Loucy (cell line): Measurements from ENCODE around the gene CSAD.
"Not testable (repeated sequence)": the region's sequence is repeated elsewhere in the genome, so short reads cannot be mapped to it uniquely, and the experiment has no call there.

Experiments used
- H2AFZ ChIP-seq: fragments of 200-600 bp; sonication (generic); 2 replicates; pipeline ENCODE4 v1.6.0; 2016; ENCODE audit warnings: antibody characterized with exemption, mild to moderate bottlenecking, low read length, moderate library complexity
- H3F3A ChIP-seq: fragments of 200-600 bp; 2 replicates; pipeline ENCODE4 v1.6.0; 2016; ENCODE audit warnings: antibody characterized with exemption, low read depth, mild to moderate bottlenecking
- H3K27me3 ChIP-seq: fragments of 200-600 bp; sonication (generic); 2 replicates; pipeline ENCODE4 v1.6.1; 2014; ENCODE audit warnings: low read length, mild to moderate bottlenecking; ENCODE audit not compliant: insufficient read depth, poor library complexity, severe bottlenecking
- H3K36me3 ChIP-seq: fragments of 200-600 bp; sonication (generic); 2 replicates; pipeline ENCODE4 v1.6.1; 2016; ENCODE audit warnings: low read length; ENCODE audit not compliant: insufficient read depth
- H3K4me1 ChIP-seq: fragments of 200-600 bp; sonication (generic); 2 replicates; pipeline ENCODE4 v1.5.1; 2014; ENCODE audit warnings: low read length, mild to moderate bottlenecking; ENCODE audit not compliant: insufficient read depth, poor library complexity, severe bottlenecking
- H3K4me2 ChIP-seq: fragments of 200-600 bp; sonication (generic); 2 replicates; pipeline ENCODE4 v1.6.0; 2014; ENCODE audit warnings: antibody characterized with exemption, low read length, low read depth, mild to moderate bottlenecking; ENCODE audit not compliant: poor library complexity, severe bottlenecking
- H3K4me3 ChIP-seq: fragments of 200-600 bp; sonication (generic); 2 replicates; pipeline ENCODE4 v1.5.1; 2014; ENCODE audit warnings: low read length, mild to moderate bottlenecking, mixed read lengths; ENCODE audit not compliant: poor library complexity, severe bottlenecking
- H3K79me2 ChIP-seq: fragments of 200-600 bp; sonication (generic); 2 replicates; pipeline ENCODE4 v1.6.1; 2014; ENCODE audit warnings: low read length; ENCODE audit not compliant: insufficient read depth
- H3K9ac ChIP-seq: fragments of 200-600 bp; sonication (generic); 2 replicates; pipeline ENCODE4 v1.6.0; 2014; ENCODE audit warnings: mild to moderate bottlenecking, low read depth, low read length, moderate library complexity; ENCODE audit not compliant: poor library complexity, severe bottlenecking
- H3K9me2 ChIP-seq: fragments of 200-600 bp; sonication (generic); replicated peaks from 2 replicates; pipeline ENCODE4 v1.6.1; 2016; ENCODE audit warnings: low read depth, low read length, mixed read lengths
- H3K9me3 ChIP-seq: fragments of 200-600 bp; sonication (generic); 2 replicates; pipeline ENCODE4 v1.6.1; 2014; ENCODE audit warnings: mild to moderate bottlenecking, antibody characterized with exemption, low read length, low read depth; ENCODE audit not compliant: insufficient read depth
- H4K20me1 ChIP-seq: fragments of 200-600 bp; sonication (generic); 2 replicates; pipeline ENCODE4 v1.6.0; 2014; ENCODE audit warnings: antibody characterized with exemption, low read length, mild to moderate bottlenecking; ENCODE audit not compliant: insufficient read depth, poor library complexity, severe bottlenecking
- EZH2phosphoT487 ChIP-seq: fragments of 200-600 bp; IDR thresholded peaks from 2 replicates; pipeline ENCODE4 v1.6.1; 2018; ENCODE audit warnings: antibody characterized with exemption, mild to moderate bottlenecking, moderate library complexity, borderline replicate concordance
- TF ChIP-seq, protein P1 (sequence below): fragments of 200-600 bp; sonication (generic); conservative IDR thresholded peaks from 2 replicates; pipeline ENCODE4 v1.5.1; 2014; ENCODE audit warnings: mild to moderate bottlenecking, antibody characterized with exemption, low read length

CSAD gene

DNA sequence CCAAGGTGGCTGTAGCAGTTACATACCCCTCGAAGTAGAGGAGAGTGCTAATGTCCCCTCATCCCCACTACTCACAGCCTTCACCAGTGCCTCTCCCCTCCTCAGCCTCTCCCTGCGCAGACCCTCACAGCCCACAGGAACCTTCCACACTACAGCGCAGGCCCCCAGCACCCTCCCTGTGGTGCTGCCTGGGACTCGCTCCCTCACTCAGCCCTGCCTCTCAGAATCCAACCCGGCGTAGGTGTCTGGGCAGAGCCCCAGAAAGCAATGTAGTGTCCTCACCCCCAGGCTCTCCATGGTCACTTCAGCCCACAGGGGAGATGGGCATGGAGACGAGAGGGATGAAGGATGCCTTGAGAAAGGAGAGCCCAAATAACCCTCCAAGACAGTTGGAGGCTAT is 11.1 kb downstream of the CSAD start:
- no peaks in the 10 kb centered on the region for H3K4me1 ChIP-seq
- H3K27me3 ChIP-seq: no peaks in the 10 kb centered on the region
- H3K4me3 ChIP-seq: no peak overlapping the region
- no peaks in the 10 kb centered on the region for H4K20me1 ChIP-seq
- H3K79me2 ChIP-seq: no peaks in the 10 kb centered on the region
- no peaks in the 10 kb centered on the region for H3K9me3 ChIP-seq
- H3K4me2 ChIP-seq: no peak overlapping the region
- no peaks in the 10 kb centered on the region for H3F3A ChIP-seq
- no peak overlapping the region for H2AFZ ChIP-seq
- no peaks in the 10 kb centered on the region for H3K36me3 ChIP-seq
- no peak for TF ChIP-seq EZH2phosphoT487
- TF ChIP-seq, protein P1, sequence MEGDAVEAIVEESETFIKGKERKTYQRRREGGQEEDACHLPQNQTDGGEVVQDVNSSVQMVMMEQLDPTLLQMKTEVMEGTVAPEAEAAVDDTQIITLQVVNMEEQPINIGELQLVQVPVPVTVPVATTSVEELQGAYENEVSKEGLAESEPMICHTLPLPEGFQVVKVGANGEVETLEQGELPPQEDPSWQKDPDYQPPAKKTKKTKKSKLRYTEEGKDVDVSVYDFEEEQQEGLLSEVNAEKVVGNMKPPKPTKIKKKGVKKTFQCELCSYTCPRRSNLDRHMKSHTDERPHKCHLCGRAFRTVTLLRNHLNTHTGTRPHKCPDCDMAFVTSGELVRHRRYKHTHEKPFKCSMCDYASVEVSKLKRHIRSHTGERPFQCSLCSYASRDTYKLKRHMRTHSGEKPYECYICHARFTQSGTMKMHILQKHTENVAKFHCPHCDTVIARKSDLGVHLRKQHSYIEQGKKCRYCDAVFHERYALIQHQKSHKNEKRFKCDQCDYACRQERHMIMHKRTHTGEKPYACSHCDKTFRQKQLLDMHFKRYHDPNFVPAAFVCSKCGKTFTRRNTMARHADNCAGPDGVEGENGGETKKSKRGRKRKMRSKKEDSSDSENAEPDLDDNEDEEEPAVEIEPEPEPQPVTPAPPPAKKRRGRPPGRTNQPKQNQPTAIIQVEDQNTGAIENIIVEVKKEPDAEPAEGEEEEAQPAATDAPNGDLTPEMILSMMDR: no peak
- no peak overlapping the region for H3K9ac ChIP-seq
- H3K9me2 ChIP-seq: no peaks in the 10 kb centered on the region

DNA sequence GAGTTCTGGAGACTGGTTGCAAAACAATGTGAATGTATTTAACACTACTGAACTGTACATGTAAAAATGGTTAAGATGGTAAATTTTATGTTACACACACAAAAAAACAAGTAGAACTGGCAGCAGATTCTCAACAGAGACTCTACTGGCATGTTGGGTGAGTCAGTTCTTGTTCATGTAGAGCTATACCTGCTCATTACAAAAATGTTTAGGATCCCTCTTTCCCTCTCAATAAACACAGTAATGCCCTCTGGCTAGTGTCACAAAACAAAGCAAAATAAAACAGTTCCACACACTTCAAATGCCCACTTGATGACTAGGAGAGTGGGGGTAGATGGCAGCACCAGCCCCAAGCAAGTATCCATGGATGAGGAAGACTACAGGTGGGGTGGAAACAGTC is 13.9 kb downstream of the CSAD start:
- H3F3A ChIP-seq: no peaks in the 10 kb centered on the region
- TF ChIP-seq, protein P1: no peak
- TF ChIP-seq EZH2phosphoT487: no peak
- H3K9me2 ChIP-seq: no peaks in the 10 kb centered on the region
- H3K36me3 ChIP-seq: no peaks in the 10 kb centered on the region
- H3K79me2 ChIP-seq: no peaks in the 10 kb centered on the region
- H3K9ac ChIP-seq: no peak overlapping the region
- H4K20me1 ChIP-seq: no peaks in the 10 kb centered on the region
- no peaks in the 10 kb centered on the region for H3K27me3 ChIP-seq
- H2AFZ ChIP-seq: no peak overlapping the region
- no peaks in the 10 kb centered on the region for H3K4me1 ChIP-seq
- H3K4me3 ChIP-seq: no peak overlapping the region
- no peaks in the 10 kb centered on the region for H3K9me3 ChIP-seq
- H3K4me2 ChIP-seq: no peak overlapping the region

DNA sequence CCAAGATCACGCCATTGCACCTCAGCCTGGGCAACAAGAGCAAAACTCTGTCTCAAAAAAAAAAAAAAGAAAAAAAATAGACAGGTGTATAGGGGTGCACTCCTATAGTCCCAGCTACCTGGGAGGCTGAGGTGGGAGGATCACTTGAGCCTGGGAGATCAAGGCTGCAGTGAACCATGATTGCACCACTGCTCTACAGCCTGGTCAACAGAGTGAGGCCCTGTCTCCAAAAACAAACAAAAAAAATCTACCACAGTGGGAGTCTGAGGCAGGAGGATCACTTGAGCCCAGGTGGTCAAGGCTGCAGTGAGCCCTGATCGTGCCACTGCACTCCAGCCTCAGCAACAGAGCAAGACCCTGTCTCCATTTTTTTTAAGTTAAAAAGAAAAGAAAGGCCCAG is 17.7 kb downstream of the CSAD start:
- H3K9ac ChIP-seq, H3K4me3 ChIP-seq, H2AFZ ChIP-seq, H4K20me1 ChIP-seq, H3K79me2 ChIP-seq, H3F3A ChIP-seq, H3K36me3 ChIP-seq, H3K9me3 ChIP-seq, H3K4me2 ChIP-seq, H3K4me1 ChIP-seq, H3K27me3 ChIP-seq, H3K9me2 ChIP-seq: not testable (repeated sequence)

DNA sequence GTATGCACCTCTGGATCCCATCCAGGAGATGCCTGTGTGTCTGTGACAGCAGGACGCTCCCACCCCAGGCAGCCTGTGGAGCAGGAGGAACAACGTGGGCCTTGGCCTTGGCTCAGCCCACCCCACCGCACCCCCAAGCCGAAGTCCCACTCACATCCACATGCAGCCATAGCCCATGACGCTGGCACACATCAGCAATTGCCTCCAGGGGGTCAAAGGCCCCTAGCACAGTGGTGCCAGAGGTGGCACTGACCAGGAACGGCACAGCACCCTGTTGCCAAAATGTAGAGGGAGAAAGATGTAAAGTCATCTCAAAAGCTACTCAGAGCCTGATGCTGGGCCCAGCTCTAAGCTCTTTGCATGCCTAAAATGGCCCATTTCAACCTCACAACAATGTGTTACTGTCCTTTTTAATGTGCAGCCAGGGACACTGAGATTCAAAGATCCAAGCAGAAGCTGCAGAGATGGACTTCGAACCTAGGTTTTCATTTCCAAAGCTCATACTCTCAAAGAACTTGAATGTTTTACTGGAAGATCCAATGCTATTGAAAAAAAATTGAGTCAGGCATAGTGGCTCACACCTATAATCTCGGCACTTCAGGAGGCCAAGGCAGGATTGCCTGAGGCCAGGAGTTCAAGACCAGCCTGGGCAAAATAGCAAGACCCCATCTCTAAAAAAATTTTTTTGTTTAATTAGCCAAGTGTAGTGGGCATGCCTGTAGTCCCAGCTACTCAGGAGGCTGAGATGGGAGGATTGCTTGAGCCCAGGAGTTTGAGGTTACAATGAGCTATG is 19.4 kb downstream of the CSAD start:
- no peak overlapping the region for H3K9ac ChIP-seq
- TF ChIP-seq, protein P1: no peak
- TF ChIP-seq EZH2phosphoT487: no peak
- no peak overlapping the region for H3K4me2 ChIP-seq
- H3K79me2 ChIP-seq: no peaks in the 10 kb centered on the region
- no peaks in the 10 kb centered on the region for H3K27me3 ChIP-seq
- no peaks in the 10 kb centered on the region for H3K36me3 ChIP-seq
- H3K4me3 ChIP-seq: no peak overlapping the region
- H4K20me1 ChIP-seq: no peaks in the 10 kb centered on the region
- no peaks in the 10 kb centered on the region for H3K9me2 ChIP-seq
- no peaks in the 10 kb centered on the region for H3K9me3 ChIP-seq
- no peak overlapping the region for H2AFZ ChIP-seq
- no peaks in the 10 kb centered on the region for H3F3A ChIP-seq
- peaks cover 6% of the 10 kb centered on the region for H3K4me1 ChIP-seq
